GM21367 (cell line): ENCODE measurements around the gene WWOX.

ENCODE experiments used
- ATAC-seq: cut with Tn5 transposase; IDR thresholded peaks from one replicate; pipeline ENCODE4 v1.9.1; 2021; ENCODE audit not compliant: unreplicated experiment

Gene WWOX

DNA sequence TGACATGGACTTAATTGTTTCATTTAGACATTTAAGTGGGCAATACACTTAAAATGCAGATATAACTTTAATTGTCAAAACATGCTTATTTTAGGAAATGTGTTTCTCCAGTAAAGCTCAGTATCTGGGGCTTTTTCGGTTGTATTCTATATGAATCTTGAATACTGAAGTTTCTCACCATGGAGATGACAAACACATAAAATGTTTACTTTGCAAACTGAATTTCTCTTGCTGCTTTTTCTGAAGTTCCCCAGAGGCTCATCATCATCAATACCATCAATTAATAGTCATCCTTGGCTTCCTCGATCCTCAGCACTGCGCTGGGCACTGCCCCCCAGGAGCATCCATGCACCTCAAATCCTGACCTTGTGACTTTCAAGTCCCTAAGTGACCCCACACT is 227.3 kb downstream of the WWOX start:
- no peak for ATAC-seq

DNA sequence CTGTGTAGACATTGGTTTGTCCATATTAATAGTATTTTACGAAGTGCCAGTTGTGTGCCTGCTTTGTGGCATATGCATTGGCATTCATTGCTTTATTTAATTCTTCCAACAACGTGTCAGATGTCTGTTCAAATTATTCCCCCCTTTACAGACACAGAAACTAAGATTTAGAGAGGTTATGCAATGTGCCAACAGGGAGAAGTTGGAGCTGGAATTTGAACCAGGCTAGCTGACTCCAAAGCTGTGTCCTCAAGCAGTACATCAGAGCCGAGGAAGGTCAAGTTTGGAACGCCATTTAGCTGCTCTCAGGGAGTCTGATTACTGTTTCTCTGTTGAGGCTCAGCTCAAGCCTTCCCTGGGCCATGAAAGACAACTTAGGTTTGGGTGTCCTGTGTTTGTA is 232.3 kb downstream of the WWOX start:
- ATAC-seq = no peak

DNA sequence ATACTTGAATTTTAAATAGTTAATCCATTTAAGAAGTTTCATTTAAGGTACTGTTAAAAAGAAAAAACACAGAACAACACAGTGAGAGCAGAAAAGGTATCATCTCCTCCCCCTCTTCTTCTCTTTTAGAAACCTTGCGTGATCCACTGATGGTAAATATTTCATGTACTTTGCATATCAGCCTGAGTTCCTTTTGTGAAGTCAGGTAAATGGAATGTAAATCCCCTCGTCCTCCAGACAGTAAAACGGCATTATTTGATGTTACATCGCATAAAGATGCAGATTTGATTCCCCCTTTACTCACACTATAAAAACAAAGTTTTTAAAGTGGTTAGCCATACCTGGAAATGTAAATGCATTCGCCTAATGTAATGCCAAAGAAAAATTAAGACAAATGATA is 234.4 kb downstream of the WWOX start:
- ATAC-seq = no peak

DNA sequence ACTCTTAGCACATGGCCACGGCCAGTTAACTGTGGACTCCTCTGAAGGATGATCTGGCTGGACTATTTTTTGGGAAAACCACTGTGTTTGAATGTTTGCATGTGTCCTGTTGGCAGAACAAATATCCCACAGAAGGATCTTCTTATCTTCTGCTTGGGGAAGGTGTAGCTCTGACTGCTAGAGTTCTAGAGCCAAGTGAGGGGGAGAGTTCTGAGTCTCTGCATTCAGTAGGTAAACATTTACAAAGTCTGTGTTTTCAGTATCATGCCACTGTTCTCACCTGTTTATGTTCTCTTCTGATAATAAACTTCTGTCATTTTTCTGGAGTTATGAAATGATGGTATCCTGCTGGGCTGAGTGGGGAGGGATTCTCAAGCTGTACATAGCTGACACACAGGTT is 241.1 kb downstream of the WWOX start:
- no peak for ATAC-seq

DNA sequence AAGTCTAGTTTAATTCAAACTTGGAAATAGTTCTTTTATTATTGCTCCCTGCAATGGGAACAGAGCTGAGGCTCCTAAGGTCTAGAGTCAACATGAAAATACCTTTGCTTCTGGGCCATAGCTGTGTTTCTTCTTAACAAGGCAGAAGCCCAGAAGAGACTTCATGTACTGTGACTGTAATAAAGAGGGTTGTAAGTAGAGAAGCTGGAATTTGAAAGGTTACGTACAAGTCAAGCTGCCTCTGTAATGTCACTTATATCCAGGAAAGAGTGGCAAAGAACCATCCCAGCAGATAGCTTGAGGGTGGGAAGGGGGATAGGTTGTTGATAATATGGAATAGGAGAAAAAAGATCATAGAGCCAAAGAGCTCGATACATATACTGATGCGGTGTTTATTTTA is 248.6 kb downstream of the WWOX start:
- no peak for ATAC-seq

DNA sequence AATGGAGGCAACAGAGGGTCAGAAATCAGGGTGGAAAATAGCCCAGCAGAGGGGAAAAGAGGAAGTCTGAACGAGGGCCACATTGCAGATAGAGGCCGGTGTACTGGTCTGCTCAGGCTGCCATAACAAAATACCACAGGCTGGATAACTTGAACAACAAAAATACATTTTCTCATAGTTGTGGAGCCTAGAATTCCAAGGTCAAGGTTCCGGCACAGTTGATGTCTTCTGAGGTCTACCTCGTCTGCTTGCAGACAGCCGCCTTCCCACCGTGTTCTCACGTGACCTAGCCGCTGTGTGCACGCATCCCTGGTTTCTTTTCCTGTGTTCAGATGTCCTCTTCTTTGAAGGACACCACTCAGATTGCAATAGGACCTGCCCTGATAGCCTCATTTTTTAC is 249.4 kb downstream of the WWOX start:
- ATAC-seq = no peak

DNA sequence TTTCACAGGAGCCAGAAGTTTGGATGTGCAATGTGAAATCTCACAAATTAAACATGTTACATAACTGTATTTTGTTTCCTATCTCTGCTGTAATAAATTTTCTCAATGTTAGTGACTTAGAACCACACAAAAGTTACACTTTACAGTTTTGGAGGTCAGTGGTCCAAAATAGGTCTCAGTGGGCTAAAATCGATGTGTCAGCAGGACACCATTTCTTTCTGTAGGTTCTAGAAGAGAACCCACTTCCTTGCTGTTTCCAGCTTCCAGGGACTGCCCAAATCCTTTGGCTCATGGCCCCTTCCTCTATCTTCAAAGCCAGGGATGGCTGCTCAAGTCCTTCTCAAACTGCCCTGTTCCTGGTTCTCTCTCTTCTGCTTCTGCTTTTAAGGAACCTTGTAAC is 252.7 kb downstream of the WWOX start:
- ATAC-seq = no peak

GRCh38 chr16:78353640-78354275 is 254.3 kb downstream of the WWOX start:
- no peak for ATAC-seq

GRCh38 chr16:78362524-78363135 is 263.2 kb downstream of the WWOX start:
- ATAC-seq = no peak

- ATAC-seq = no peak
Observed at GRCh38 chr16:78363843-78364555, 264.5 kb downstream of the WWOX start.

DNA sequence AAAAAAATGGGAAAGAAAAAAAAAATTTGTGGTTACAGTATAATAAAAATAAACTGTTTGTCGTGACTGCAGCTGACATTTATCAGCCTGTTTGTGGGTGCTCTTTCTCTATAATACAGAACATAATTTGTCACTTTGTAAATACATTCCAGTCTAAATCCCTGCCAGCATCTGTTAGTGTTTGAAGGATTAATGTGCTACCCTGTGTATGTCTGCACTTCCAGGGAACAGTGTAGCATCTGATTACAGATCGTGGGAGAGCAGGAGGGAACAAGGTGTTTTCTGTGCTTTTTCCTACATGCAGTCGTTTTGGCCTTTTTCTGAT is 265.1 kb downstream of the WWOX start:
- ATAC-seq = no peak

DNA sequence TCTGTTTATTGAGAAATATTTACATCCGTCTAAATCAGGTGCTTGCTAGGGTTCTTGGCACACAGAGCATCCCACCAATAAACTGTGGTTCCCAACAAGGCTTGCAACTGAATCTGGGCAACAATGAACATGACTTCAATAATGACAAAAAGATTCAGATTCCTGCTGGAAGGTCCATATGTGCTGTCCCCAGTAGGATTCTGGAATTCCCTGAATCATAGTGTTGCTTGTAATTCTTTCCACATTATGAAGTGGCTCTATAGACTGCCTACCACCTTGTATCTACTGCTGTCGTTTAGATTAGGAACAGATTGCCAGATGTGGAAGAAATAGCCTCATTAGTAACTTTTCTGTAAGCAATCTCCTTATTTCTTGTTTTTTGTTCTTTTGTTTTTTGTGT is 265.9 kb downstream of the WWOX start:
- no peak for ATAC-seq

DNA sequence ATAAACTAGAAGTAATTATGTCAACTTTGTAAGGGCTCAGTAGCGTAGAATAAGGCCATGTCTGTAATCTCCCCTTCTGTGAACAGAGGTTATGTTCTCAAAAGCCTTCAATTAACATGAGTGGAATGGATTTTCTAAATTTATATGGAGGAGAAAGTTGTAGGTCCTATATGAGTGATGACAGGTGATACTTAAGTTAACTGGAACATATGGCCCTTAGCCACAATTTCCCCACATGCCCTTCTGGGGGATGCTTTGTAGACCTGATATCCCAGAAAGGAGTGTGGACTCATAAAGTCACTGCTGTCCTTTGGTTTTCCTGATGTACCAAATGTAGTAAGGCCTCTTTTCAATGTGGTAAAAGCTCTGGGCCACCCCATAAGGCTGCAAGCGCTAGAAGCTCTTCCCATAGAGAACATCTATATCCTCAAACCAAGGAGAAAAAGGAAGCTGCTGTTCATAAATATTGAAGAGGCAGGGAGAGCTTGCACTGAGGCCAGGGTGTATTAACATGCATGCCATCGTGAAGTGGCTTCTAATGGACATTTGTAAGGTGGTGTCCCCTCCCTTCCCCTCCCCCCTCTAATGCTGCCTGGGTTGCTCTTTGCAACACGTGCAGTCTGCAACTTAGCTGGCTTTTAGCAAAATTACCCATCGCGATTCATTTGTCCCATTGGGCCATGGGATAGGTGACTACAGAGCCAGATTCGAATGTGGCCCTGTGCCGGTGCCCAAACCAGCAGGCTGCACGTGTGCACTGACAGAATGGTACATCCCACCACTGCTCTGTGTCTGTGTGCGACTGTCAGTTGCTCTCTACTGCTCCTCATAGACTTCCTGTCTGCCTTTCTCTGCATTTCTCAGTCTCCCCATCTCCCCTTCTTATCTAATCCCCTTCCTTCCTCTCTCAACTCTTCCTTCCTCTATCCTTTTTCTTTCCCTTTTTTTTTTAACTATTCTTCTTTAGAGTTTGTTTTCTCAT is 269.0 kb downstream of the WWOX start:
- ATAC-seq = no peak

- ATAC-seq = no peak
Observed at GRCh38 chr16:78372277-78372676, 272.8 kb downstream of the WWOX start.

DNA sequence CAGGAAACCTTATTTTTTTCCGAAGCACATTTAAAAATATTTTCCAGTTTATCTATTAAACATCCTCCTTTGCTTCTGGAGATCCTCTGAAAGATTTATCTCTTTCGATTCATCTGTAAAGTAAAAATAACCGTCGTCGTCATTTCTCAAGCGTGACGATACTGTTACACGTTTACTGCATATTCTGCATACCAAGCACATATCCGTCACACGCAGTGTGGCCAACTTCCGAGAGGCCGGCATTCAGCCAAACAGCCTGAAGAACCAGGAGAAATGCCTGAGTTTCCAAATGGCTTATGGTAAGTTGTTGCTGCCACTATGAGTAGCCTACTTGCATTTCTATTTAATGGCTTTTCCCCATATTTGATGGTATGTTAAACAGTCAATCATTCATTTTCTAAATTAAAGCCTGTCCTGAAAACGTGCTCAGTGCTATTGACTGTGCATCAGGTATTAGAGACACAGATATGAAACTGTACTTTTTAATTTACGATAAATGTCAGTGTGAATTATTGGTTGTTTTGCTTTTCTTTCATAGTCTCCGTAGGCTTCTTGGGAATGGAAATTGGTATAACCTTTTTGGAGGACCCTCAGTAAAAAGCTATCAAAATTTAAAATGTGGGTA is 275.7 kb downstream of the WWOX start:
- no peak for ATAC-seq

GRCh38 chr16:78376452-78376851 is 277.0 kb downstream of the WWOX start:
- no peak for ATAC-seq

DNA sequence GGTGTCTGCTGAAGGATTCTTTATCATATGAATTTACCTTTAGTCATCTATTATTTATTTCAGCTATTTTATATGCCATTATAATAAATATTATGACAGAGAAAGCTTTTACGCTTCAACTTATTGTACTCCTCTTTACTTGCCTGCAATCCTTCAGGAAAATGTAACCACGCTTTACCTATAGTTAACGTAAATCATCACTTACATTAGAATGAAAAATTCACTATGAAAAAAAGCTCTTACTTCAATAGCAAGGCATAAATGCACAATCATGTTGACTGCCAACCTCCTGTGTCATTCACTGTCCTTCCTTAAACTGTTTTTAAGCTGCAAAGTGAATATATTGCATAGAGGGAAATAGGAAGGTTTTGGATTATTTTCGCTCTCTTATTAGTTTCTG is 277.9 kb downstream of the WWOX start:
- no peak for ATAC-seq

- ATAC-seq = no peak
Observed at GRCh38 chr16:78381060-78381459, 281.6 kb downstream of the WWOX start.

GRCh38 chr16:78383118-78383517 is 283.7 kb downstream of the WWOX start:
- ATAC-seq = no peak

- ATAC-seq = no peak
Observed at GRCh38 chr16:78385086-78385805, 285.8 kb downstream of the WWOX start.
